Endodermal cell (in vitro differentiated cells): ENCODE data around the gene MRPS33. TPM values are rescaled to one million over a fixed set of nuclear protein-coding genes. Genes with fewer than 3 reads are reported as not detected.
"Not testable (repeated sequence)": the region's sequence is repeated elsewhere in the genome, so short reads cannot be mapped to it uniquely, and the experiment has no call there.

Source experiments
- DNase-seq: peaks from one replicate; pipeline ENCODE4 v3.0.0-alpha.2; 2017
- H3K27ac ChIP-seq: 2 replicates; pipeline ENCODE4 v1.5.1; 2013; ENCODE audit warnings: mild to moderate bottlenecking, low read depth, low read length, moderate library complexity
- H3K27me3 ChIP-seq: 2 replicates; pipeline ENCODE4 v1.6.1; 2013; ENCODE audit warnings: mild to moderate bottlenecking, low read length, moderate library complexity; ENCODE audit not compliant: insufficient read depth, control insufficient read depth, poor library complexity, severe bottlenecking
- H3K36me3 ChIP-seq: 2 replicates; pipeline ENCODE4 v1.7.0; 2013; ENCODE audit warnings: mild to moderate bottlenecking, low read length, moderate library complexity; ENCODE audit not compliant: control insufficient read depth, insufficient read depth
- H3K4me1 ChIP-seq: one replicate; pipeline ENCODE4 v1.7.0; 2013; ENCODE audit warnings: low read length; ENCODE audit not compliant: control insufficient read depth, insufficient read depth
- H3K4me3 ChIP-seq: 2 replicates; pipeline ENCODE4 v1.5.1; 2013; ENCODE audit warnings: mild to moderate bottlenecking, low read length, moderate library complexity
- H3K9ac ChIP-seq: 2 replicates; pipeline ENCODE4 v1.6.1; 2013; ENCODE audit warnings: mild to moderate bottlenecking, low read length, moderate library complexity; ENCODE audit not compliant: poor library complexity, severe bottlenecking; ENCODE audit errors: extremely low read depth
- H3K9me3 ChIP-seq: 2 replicates; pipeline ENCODE4 v1.6.1; 2013; ENCODE audit warnings: mild to moderate bottlenecking, low read length, moderate library complexity; ENCODE audit not compliant: control insufficient read depth
- H3K27ac Mint-ChIP-seq: 2 replicates; pipeline ENCODE4 v1.8.0; 2020; ENCODE audit warnings: mixed read lengths
- H3K27me3 Mint-ChIP-seq: 2 replicates; pipeline ENCODE4 v1.8.0; 2021; ENCODE audit warnings: mild to moderate bottlenecking, mixed read lengths; ENCODE audit not compliant: insufficient read depth
- H3K36me3 Mint-ChIP-seq: 2 replicates; pipeline ENCODE4 v1.8.0; 2020; ENCODE audit warnings: low read depth, mixed read lengths
- H3K4me1 Mint-ChIP-seq: 2 replicates; pipeline ENCODE4 v1.8.0; 2020; ENCODE audit warnings: mixed read lengths
- H3K4me3 Mint-ChIP-seq: 2 replicates; pipeline ENCODE4 v1.8.0; 2020; ENCODE audit warnings: mild to moderate bottlenecking, moderate library complexity, mixed read lengths
- H3K9me3 Mint-ChIP-seq: 2 replicates; pipeline ENCODE4 v1.8.0; 2020; ENCODE audit warnings: mild to moderate bottlenecking, mixed read lengths
- whole genome bisulfite sequencing, 2 experiments: methylation state at CpG; one replicate each; pipeline versions ENCODE4 v1.1.5 to v1.1.7; 2013; ENCODE audit warnings: missing lambda C conversion rate in 2 of 2, mixed read lengths in 1 of 2; ENCODE audit not compliant: insufficient coverage in 1 of 2, insufficient read length in 1 of 2; 5-methylcytosine and 5-hydroxymethylcytosine counted together
- total RNA-seq, 2 donors: library from RNA; stranded (reverse); fragmentation: NEBNext Ultra II Directional in 1 of 2; extraction: Animal tissue kit (Norgen Biotek cat#: 25700) in 1 of 2; gene quantifications; 2 replicates in 1 of 2; 3 replicates in 1 of 2; pipeline ENCODE4 v1.2.1, GENCODE V29; 2021
- TF ChIP-seq, protein P1 (sequence below): fragments of 200-600 bp; sonication (generic); conservative IDR thresholded peaks from 2 replicates; pipeline ENCODE4 v1.5.0; 2021; ENCODE audit warnings: antibody characterized with exemption, mild to moderate bottlenecking

The MRPS33 gene
- total RNA-seq, 2 donors from 2014 or later = 57.0 to 60.2 TPM

GRCh38 chr7:141043616-141044015, 28.9 kb upstream of the MRPS33 start:
- no peaks in the 10 kb centered on the region for H3K9me3 ChIP-seq
- no peaks in the 10 kb centered on the region for H3K36me3 Mint-ChIP-seq
- H3K9me3 Mint-ChIP-seq = peaks cover 7% of the 10 kb centered on the region
- no peaks in the 10 kb centered on the region for H3K4me1 Mint-ChIP-seq
- H3K27ac ChIP-seq = no peak overlapping the region
- WGBS, 2 experiments = 92 to 94% methylated on average over 3 to 4 of the region's 4 CpGs
- TF ChIP-seq, protein P1, sequence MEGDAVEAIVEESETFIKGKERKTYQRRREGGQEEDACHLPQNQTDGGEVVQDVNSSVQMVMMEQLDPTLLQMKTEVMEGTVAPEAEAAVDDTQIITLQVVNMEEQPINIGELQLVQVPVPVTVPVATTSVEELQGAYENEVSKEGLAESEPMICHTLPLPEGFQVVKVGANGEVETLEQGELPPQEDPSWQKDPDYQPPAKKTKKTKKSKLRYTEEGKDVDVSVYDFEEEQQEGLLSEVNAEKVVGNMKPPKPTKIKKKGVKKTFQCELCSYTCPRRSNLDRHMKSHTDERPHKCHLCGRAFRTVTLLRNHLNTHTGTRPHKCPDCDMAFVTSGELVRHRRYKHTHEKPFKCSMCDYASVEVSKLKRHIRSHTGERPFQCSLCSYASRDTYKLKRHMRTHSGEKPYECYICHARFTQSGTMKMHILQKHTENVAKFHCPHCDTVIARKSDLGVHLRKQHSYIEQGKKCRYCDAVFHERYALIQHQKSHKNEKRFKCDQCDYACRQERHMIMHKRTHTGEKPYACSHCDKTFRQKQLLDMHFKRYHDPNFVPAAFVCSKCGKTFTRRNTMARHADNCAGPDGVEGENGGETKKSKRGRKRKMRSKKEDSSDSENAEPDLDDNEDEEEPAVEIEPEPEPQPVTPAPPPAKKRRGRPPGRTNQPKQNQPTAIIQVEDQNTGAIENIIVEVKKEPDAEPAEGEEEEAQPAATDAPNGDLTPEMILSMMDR = no peak
- H3K27ac Mint-ChIP-seq = no peak overlapping the region
- no peak overlapping the region for H3K4me3 ChIP-seq
- H3K4me3 Mint-ChIP-seq = no peak overlapping the region
- no peak overlapping the region for H3K9ac ChIP-seq
- H3K27me3 ChIP-seq = no peaks in the 10 kb centered on the region
- DNase-seq = no peak
- H3K4me1 ChIP-seq = no peaks in the 10 kb centered on the region
- no peaks in the 10 kb centered on the region for H3K36me3 ChIP-seq
- H3K27me3 Mint-ChIP-seq = no peaks in the 10 kb centered on the region

DNA sequence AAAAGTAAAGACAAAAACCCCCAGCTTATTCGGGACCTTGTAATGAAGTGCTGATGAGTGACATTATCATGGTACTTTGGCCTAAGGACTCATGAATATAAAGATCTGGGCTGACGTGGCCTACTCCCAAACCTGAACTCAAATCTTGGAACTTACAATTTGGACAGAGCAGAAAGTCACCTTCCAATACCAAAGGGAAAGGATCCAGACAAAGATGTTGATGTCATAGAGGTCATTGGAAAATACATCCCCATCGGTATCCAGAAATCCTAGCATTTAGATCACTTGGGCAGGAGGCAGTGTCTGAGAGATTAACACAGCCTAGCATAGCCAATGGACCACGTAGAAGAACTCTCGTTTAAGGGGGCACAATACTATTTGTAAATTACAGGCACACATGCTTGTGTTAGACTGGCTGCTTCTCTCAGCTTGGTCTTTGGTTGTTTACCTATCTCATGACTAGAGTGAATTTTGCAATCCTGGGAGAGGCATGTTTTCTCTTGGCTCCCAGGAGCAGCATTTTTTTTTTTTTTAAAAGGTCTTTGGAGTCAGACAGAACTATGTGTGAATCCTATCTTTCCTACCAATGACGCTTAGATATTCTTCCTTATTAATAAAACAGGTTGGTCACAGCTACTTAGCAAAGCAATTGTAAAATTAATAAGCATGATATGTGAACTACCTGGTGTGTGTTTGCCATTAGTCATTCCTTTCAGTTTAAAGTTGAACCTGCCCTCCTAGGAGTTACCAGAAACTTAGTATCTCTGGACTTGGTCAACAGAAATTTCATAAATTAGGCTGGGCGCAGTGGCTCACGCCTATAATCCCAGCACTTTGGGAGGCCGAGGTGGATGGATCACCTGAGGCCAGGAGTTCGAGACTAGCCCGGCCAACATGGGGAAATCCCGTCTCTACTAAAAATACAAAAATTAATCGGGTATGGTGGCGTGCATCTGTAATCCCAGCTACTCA, 27.8 kb upstream of the MRPS33 start:
- DNase-seq = no peak
- H3K27ac Mint-ChIP-seq = no peak overlapping the region
- Histone ChIP-seq H3K9ac (no peak overlapping the region), H3K27ac (no peak overlapping the region), H3K36me3 (no peaks in the 10 kb centered on the region), H3K4me3 (no peak overlapping the region), H3K27me3 (no peaks in the 10 kb centered on the region), H3K4me1 (no peaks in the 10 kb centered on the region), H3K9me3 (no peaks in the 10 kb centered on the region)
- H3K36me3 Mint-ChIP-seq = no peaks in the 10 kb centered on the region
- TF ChIP-seq, protein P1 = no peak
- H3K9me3 Mint-ChIP-seq = peaks cover 8% of the 10 kb centered on the region
- H3K27me3 Mint-ChIP-seq = no peaks in the 10 kb centered on the region
- no peak overlapping the region for H3K4me3 Mint-ChIP-seq
- 93% methylated on average over 11 to 14 of the region's 14 CpGs for WGBS, 2 experiments
- H3K4me1 Mint-ChIP-seq = no peaks in the 10 kb centered on the region

GRCh38 chr7:141039376-141039775, 24.6 kb upstream of the MRPS33 start:
- H3K27me3 ChIP-seq = no peaks in the 10 kb centered on the region
- H3K4me3 Mint-ChIP-seq = no peak overlapping the region
- no peaks in the 10 kb centered on the region for H3K36me3 ChIP-seq
- no peak overlapping the region for H3K27ac ChIP-seq
- no peaks in the 10 kb centered on the region for H3K27me3 Mint-ChIP-seq
- TF ChIP-seq, protein P1 = no peak
- peaks cover 8% of the 10 kb centered on the region for H3K9me3 Mint-ChIP-seq
- H3K36me3 Mint-ChIP-seq = no peaks in the 10 kb centered on the region
- DNase-seq = no peak
- no peak overlapping the region for H3K9ac ChIP-seq
- no peaks in the 10 kb centered on the region for H3K9me3 ChIP-seq
- WGBS, 2 experiments = 85 to 94% methylated on average over 2 to 3 of the region's 3 CpGs
- no peak overlapping the region for H3K4me3 ChIP-seq
- no peak overlapping the region for H3K27ac Mint-ChIP-seq
- no peaks in the 10 kb centered on the region for H3K4me1 Mint-ChIP-seq
- H3K4me1 ChIP-seq = no peaks in the 10 kb centered on the region

- WGBS, 2 experiments = no CpG with 5 or more reads among the region's 3 CpGs
- H3K27ac Mint-ChIP-seq = not testable (repeated sequence)
Observed at GRCh38 chr7:141038100-141038499, 23.3 kb upstream of the MRPS33 start.

DNA sequence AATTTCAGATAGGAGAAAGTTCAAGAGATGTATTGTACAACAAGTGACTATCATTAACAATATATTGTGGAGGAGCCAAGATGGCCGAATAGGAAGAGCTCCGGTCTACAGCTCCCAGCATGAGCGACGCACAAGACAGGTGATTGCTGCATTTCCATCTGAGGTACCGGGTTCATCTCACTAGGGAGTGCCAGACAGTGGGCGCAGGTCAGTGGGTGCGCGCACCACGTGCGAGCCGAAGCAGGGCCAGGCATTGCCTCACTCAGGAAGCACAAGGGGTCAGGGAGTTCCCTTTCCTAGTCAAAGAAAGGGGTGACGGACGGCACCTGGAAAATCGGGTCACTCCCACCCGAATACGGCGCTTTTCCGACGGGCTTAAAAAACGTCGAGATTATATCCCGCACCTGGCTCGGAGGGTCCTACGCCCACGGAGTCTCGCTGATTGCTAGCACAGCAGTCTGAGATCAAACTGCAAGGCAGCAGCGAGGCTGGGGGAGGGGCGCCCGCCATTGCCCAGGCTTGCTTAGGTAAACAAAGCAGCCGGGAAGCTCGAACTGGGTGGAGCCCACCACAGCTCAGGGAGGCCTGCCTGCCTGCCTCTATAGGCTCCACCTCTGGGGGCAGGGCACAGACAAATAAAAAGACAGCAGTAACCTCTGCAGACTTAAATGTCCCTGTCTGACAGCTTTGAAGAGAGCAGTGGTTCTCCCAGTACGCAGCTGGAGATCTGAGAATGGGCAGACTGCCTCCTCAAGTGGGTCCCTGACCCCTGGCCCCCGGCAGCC, 18.0 kb upstream of the MRPS33 start:
- H3K27ac ChIP-seq, H3K4me3 ChIP-seq: not testable (repeated sequence)

More at GRCh38 chr7:141038100-141038499, 23.3 kb upstream of the MRPS33 start:
- H3K9ac ChIP-seq, H3K4me1 ChIP-seq, H3K27ac ChIP-seq, H3K4me3 Mint-ChIP-seq, H3K27me3 Mint-ChIP-seq, H3K36me3 Mint-ChIP-seq, H3K4me3 ChIP-seq, H3K27me3 ChIP-seq, DNase-seq, H3K4me1 Mint-ChIP-seq, H3K9me3 ChIP-seq, H3K36me3 ChIP-seq: not testable (repeated sequence)
- peaks cover 12% of the 10 kb centered on the region for H3K9me3 Mint-ChIP-seq

More for the DNA sequence above, 18.0 kb upstream of the MRPS33 start:
- Mint-ChIP-seq H3K4me3 (peak overlapping the region; percentile 29), H3K9me3 (peaks cover 30% of the 10 kb centered on the region), H3K27ac (peak overlapping the region; percentile 82)
- H3K27me3 Mint-ChIP-seq, H3K27me3 ChIP-seq, H3K36me3 Mint-ChIP-seq, H3K4me1 Mint-ChIP-seq, H3K9ac ChIP-seq, H3K36me3 ChIP-seq, H3K4me1 ChIP-seq, DNase-seq: not testable (repeated sequence)
- peaks cover 20% of the 10 kb centered on the region for H3K9me3 ChIP-seq
- 77 to 95% methylated on average over 13 to 28 of the region's 33 CpGs for WGBS, 2 experiments
